ENCODE data around the gene ALOX12. TPM values are rescaled to one million over a fixed set of nuclear protein-coding genes. Genes with fewer than 3 reads are reported as not detected.
A peak's percentile ranks its signal among the peaks of the same experiment; 100 is the strongest.

The ALOX12 gene
- total and polyA plus RNA-seq, 10 donors, result 0.15 to 2.5 (median 1.2) TPM

GRCh38 chr17:7043497-7044198, 47.8 kb downstream of the ALOX12 start, which contains the start of gene SLC16A11:
Gene SLC16A11 (minus strand): TSS chr17:7044092. CDS start chr17:7043513, 579 bp downstream.
- no peaks in the 10 kb centered on the region for H3K9me3 ChIP-seq
- H3K4me3 ChIP-seq, result peak within 1 kb of the TSS; percentile 34 to 66 (median 42)
- intact Hi-C loops (cut with DNase I; ENCODE audit: low total_unique reads), result loop anchor here (10.0 kb wide), 1 partner anchor 261 kb away; the partner anchor contains the start of gene EIF5A
- WGBS, 5 donors, result 2 to 6% (median 4%) methylated on average over 27 to 58 of the region's 58 CpGs
- peaks cover 20 to 66% (median 44%) of the 10 kb centered on the region in 6 donors for H3K4me1 ChIP-seq
- H3K27me3 ChIP-seq (replicated peaks in 1 of 7), result peaks cover 0 to 54% (median 24%) of the 10 kb centered on the region in 7 donors
- peak; percentile 88 for DNase-seq
- TF ChIP-seq POLR2A (IDR thresholded peaks at IDR 0.05), result no peak
- TF ChIP-seq CTCF (IDR thresholded peaks at IDR 0.05 in 8 of 11, conservative IDR thresholded peaks at IDR 0.05 in 3 of 11), result no peak
- TF ChIP-seq POLR2AphosphoS5 (IDR thresholded peaks at IDR 0.05), result peak; percentile 52 to 73 (median 56)
- peak within 1 kb of the TSS in 6 of 8 donors; percentile 52 to 66 (median 58) for H3K27ac ChIP-seq
- peaks cover 0 to 4% (median 0%) of the 10 kb centered on the region in 6 donors for H3K36me3 ChIP-seq

GRCh38 chr17:7045492-7046126, 49.8 kb downstream of the ALOX12 start:
- Histone ChIP-seq H3K27ac (peak overlapping the region in 5 of 8 donors; percentile 69 to 89 (median 81)), H3K4me1 (peaks cover 20 to 61% (median 42%) of the 10 kb centered on the region in 6 donors), H3K27me3 (replicated peaks in 1 of 7) (peaks cover 0 to 54% (median 24%) of the 10 kb centered on the region in 7 donors), H3K4me3 (peak overlapping the region in 5 of 8 donors; percentile 27 to 66 (median 33)), H3K36me3 (no peaks in the 10 kb centered on the region), H3K9me3 (no peaks in the 10 kb centered on the region)
- DNase-seq, result no peak
- no peak for TF ChIP-seq POLR2A (IDR thresholded peaks at IDR 0.05)
- TF ChIP-seq POLR2AphosphoS5 (IDR thresholded peaks at IDR 0.05), result no peak
- TF ChIP-seq CTCF (IDR thresholded peaks at IDR 0.05 in 8 of 11, conservative IDR thresholded peaks at IDR 0.05 in 3 of 11), result peak; percentile 65 to 86 (median 80)
- WGBS, 5 donors, result 27 to 46% (median 29%) methylated on average over 5 of the region's 5 CpGs
- intact Hi-C loops (cut with DNase I; ENCODE audit: low total_unique reads), result loop anchor here (10.0 kb wide), 1 partner anchor 259 kb away; the partner anchor contains the start of gene EIF5A

GRCh38 chr17:7046127-7046724, 50.4 kb downstream of the ALOX12 start:
- H3K27ac ChIP-seq, result peak overlapping the region; percentile 2 to 89 (median 76)
- WGBS, 5 donors, result 6 to 18% (median 14%) methylated on average over 15 of the region's 15 CpGs
- TF ChIP-seq POLR2AphosphoS5 (IDR thresholded peaks at IDR 0.05) (no peak), CTCF (IDR thresholded peaks at IDR 0.05 in 8 of 11, conservative IDR thresholded peaks at IDR 0.05 in 3 of 11) (no peak), POLR2A (IDR thresholded peaks at IDR 0.05) (no peak)

More at GRCh38 chr17:7046127-7046724, 50.4 kb downstream of the ALOX12 start:
- no peaks in the 10 kb centered on the region for H3K36me3 ChIP-seq
- H3K27me3 ChIP-seq (replicated peaks in 1 of 7), result peaks cover 0 to 54% (median 24%) of the 10 kb centered on the region in 7 donors
- peak overlapping the region in 6 of 8 donors; percentile 7 to 66 (median 33) for H3K4me3 ChIP-seq
- no peaks in the 10 kb centered on the region for H3K9me3 ChIP-seq
- intact Hi-C loops (cut with DNase I; ENCODE audit: low total_unique reads), result loop anchor here (10.0 kb wide), 1 partner anchor 259 kb away; the partner anchor contains the start of gene EIF5A
- DNase-seq, result peak; percentile 83
- H3K4me1 ChIP-seq, result peaks cover 20 to 61% (median 42%) of the 10 kb centered on the region in 6 donors

Data from spleen (tissue), 11 donors.